ENCODE results near the gene SOWAHA.

Gene SOWAHA

DNA sequence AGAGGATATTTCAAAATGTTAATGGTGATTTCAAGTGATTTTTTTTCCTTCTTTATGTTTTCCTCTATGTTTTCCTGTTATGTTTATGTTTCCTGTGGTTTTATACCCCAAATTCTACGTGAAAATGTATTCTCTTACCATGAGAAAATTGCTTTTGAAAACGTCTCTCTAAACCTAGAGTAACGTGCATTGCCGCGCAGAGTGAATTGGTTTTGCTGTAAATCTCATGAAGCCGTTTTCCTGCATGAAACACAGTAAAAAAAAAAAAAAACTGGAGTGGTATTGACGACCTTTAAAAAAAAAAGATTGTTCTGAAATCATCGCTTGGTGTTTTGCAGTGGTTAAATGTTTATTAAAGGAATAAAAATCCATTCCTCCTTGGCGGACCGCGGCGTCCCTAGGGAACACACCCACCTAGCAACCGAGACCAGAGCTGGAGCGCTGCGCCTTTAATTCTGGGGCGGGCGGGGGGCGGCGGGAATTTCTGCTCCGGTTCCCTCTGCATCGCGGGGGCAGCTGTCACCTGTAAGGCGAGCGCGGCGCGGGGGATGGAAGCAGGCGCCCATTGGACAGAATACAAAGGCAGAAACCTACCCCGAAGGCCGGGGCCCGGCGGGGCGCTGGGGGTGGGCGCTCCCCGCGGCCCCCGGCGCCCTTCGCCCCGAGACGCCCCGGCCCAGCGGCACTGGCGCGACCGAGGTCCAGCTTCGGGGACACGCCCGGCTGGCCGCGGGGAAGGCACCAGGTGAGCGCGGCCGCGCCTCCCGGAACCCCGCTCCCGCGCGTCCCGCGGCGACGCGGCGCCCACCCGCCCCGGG lies at the start of gene SOWAHA:
TSS of gene SOWAHA (plus strand) at position 522 of the 818 bp plus-strand sequence. CDS start 320 bp downstream, outside the sequence.
- peak in 51 of 58 donors; percentile 34 to 83 (median 61) for DNase-seq

DNA sequence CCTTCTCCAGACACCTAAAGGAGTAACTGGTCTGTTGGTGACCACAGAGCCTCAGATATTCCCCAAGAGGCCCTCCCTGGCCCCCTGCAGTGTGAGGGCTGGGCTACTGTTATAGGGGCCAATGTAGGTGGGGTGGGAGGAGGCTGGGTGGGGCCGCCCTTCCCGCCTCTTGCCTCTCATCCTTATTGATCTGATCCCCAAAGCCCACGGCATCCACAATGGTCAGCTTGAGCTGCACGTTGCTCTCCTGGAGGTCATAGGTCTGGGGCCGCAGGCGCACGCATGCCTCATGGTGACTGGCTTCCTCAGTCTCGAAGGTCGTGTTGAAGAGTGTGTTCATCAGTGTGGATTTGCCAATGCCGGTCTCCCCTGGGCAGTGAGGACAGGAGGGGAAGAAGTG lies 49.1 kb upstream of the SOWAHA start:
- no peak for DNase-seq

GRCh38 chr5:132764671-132765238 lies 48.3 kb upstream of the SOWAHA start:
- DNase-seq, result no peak

DNA sequence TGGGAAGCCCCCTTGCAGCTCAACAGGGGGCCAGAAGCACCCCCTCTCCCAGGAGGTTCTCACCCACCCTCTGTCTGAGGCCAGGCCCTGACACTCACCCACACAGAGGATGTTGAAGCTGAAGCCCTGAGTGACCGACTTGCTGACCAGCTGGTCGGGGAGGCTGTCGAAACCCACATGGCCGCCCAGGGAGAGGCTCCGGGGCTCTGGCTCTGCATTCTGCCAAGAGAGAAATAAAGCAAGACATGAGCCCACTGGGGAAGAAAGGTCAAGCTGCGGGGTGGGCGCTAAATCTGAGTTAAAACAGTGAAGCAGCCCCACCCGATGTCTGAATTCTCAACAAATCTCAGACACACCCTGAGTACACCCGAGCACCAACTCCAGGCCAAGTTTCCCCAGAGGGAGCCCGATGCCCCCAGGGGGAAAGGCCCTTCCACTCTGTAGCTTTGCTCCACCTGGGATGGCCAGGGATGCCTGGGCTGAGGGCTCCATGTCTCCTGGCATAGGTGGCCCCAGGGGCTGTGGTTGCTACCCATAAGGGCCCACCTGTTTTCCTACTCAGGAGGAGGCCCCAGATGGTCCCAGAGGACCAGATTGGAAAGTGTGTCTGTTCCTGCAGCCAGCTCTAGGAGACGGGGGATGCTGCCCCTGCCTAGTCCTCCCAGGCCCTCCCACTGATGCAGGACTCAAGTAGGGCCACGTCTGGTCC lies 47.6 kb upstream of the SOWAHA start:
- DNase-seq, result no peak

DNA sequence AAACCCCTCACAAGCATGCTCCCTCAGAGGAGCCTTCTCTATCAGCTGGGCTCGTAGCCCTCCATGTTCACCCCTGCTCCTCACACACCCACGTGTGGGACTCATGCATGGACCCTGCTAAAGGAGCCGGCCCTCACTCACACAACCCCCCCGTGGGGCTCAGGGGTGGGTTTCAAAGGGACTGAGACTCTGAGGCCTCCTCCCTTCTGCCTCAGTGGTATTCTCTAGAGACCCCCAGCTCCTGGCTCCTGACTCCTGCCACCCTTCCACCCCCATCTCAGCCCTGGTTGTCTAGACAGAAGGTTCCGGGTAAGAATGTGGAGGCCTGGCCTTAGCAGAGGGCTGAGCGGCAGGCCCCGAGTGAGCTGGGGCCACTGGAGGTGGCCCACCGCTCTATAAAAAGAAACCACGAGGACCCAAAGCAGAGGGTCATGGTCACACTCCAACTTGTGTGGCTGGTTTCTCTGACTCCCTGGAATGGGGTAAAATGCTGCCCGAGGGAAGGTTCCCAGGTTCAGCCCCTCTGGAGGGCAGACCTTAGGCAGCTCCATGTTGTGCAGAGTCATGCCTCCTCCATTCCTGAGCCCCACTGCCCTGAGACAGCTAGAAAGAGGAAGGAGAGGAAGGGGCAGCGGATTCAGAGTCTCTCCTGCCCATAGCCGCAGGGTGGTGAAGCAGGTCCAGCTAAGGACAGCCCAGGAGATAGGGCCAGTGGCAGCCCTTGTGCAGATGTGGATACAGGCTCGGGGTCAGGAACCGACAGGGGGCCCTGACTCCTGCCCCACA lies 46.9 kb upstream of the SOWAHA start:
- no peak for DNase-seq

DNA sequence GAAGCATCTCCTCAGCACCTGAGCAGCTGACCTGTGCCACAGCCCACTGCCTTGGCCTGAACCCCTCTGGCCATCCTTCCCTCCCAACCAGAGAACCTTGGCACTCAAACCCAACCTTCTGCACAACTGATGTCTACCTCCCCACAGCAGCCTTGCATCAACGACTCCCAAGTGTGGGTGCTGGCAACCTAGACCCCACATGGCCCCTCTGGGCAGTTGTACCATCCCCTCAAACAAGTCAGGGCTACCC lies 46.4 kb upstream of the SOWAHA start:
- no peak for DNase-seq

DNA sequence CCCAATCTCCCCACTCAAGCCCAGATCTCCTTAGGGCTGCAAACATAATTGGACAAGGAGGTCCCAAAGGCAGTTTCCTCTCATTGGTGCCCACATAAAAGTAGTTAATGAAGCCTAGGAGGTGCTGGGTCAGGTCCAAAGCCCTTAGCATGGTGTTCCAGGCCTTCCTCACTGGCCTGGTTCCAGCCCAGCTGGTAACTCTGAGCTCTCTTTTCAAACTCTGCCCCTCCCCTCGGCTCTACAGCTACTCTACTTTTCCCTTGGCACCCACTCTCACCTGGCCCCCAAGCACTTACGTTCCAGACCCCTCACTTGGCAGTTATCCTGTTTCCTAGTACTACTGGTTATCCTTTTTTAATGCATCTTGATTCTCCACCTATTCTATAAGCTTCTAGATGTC lies 46.0 kb upstream of the SOWAHA start:
- DNase-seq, result peak in 41 of 58 donors; percentile 26 to 83 (median 50)

- no peak for DNase-seq
These were observed 44.6 kb upstream of the SOWAHA start for GRCh38 chr5:132768485-132768868.

DNA sequence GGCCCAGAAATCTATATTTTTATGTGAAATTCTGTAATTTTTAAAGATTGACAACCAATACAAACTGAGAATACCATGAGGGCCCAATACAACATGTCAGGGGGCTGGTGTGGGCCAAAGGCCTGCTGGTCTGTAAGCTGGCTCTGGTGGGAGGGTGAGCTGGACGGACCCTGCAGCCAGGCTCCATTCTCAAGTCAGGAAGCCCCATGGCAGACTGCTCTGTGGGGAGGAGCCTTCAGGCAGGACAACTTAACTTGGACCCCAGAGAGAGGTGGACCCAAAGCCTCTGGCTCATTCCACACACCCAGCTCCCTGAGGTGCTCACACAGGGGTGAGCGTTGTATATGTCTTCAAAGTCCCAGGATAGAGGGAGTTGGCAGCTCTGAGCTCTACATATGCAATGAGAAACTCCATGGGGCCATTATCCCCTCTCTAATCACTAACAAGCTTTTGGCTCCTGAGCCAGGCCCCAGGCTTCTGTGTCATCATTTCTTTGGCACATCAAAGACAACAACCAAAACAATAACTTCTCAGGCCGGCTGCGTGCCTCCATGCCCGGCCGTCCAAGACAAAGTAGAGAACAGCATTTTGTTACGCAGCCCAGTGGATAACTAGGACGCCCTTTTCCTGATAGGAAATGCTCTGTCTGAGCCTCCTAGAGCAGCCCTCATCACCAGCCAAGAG lies 42.5 kb upstream of the SOWAHA start:
- peak in 8 of 58 donors; percentile 21 to 74 (median 42) for DNase-seq

DNA sequence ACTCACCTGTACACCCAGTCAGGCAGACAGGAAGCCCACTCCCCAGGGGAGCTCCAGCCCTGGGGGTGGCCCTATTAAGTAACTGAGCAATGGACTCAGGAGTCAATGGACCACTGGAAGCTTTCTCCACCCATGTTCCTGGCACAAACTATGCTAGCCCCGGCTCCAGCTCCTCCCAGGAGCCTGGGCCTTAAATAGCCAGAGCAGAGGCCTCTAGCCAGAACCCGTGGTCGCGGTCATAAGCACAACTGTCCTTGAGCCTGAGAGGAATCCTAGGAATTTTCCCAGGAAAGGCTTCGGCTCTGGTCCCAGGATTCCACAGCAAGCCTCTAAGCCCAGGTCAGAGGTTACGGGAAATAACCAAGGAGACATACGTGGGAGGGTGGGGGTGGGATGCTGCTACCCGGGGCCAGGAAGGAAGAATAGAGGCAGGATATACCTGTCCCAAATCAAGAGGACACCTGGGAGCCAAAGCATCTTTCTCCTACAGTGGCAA lies 41.6 kb upstream of the SOWAHA start:
- peak in 3 of 58 donors; percentile 16 to 22 (median 22) for DNase-seq

- peak in 7 of 58 donors; percentile 26 to 65 (median 35) for DNase-seq
These were observed 40.6 kb upstream of the SOWAHA start for GRCh38 chr5:132772291-132773070.

DNA sequence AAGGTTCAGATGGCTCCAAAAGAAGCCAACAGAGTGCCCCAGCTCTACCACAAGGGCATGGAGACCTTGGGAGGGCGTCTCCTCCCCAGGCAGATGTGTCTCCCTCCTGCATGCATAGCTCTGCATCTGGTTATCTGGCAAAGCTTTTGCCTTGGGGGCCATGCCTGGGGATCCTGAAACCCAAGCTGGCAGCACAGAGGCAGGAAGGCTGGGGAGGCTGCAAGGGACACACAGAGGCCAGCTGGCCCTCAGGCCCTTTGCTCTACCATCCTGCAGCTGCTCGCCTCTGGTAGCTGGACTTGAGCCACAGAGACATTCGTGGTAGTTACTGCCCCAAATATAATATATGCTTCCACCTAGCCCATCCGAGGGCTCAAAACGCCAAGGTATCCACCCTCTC lies 40.0 kb upstream of the SOWAHA start:
- peak in 5 of 58 donors; percentile 24 to 37 (median 32) for DNase-seq

- peak in 8 of 58 donors; percentile 15 to 49 (median 26) for DNase-seq
These were observed 39.3 kb upstream of the SOWAHA start for GRCh38 chr5:132773601-132774355.

DNA sequence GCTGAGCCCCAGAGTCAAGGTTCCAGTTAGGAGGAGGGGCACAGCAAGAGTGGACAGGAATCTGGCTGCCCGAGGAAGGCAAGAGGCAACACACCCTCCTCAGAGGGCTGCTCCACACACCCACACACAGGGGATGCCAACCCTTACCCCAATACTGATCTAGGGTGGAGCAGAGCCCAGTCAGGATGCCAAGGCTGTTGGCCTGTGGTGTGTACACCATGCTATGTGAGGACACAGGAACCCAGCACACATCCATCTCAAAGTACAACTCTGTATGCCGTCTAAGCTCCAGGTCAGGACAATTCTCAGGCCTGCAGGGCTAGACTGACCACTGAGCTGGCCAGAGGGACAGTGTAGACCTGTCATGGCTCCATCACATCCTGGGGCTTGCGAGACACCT lies 38.7 kb upstream of the SOWAHA start:
- peak in 1 of 58 donors; percentile 46 for DNase-seq

GRCh38 chr5:132774896-132775295 lies 38.2 kb upstream of the SOWAHA start:
- DNase-seq, result peak in 2 of 58 donors; percentile 9 to 21

DNA sequence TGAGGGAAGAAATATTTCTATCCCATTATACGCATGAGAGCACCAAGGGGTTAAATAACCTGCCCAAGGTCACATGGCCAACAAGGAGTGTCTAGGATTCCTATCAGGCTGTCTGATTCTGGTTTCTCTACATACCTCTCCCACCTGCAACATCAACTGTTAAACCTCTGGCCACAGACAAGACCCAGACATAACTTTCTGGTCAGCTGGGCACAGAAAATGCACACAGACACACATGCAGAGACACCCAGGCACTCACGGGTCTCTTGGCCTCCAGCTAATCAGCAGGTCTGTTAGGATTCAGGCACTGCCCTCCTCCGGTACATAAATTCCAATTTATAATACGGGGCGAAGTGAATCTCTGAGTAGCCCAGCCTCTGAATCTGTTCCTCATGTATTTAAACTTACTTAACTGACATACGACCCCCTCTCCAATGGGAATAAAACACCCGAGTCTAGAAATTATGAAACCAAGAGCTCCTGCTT lies 37.6 kb upstream of the SOWAHA start:
- peak in 4 of 58 donors; percentile 19 to 23 (median 22) for DNase-seq

DNA sequence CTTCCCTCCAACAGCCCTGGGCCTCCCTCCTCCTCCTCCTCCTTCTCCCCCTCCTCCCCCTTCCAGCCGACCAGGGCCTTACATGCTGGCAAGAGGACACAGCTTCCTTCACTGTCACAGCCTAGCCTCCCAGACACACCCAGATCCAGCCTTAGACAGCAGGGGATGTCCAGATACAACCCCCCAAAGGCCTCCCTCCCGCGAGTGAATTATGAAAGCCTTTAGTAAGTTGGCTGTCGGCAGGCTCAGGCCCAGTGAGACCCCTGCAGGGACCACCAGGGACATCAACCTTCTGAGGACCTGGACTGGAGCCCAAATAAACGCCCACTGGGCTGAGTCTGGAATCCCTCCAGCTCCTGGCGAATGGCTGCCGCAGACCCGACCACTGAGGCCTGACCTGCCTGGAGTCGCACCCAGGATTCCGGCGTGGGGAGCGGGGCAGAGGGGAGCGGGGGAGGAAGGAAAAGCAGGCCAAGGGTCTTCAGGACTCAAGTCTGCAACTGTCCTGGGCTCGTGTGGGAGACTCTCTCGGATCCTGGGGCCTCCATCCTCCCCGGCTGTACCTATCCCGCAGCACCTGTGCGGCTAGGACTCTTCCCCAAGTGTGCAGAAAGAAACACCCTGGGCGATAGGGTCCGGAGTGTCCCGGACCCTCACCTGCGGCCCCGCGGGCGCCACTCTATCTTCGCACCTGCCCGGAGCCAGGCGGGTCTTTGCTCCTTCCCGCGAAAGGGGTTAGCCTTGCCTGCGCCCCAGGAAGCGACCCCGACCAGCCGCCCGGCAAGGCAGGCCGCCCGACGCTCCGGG lies 36.8 kb upstream of the SOWAHA start:
- DNase-seq, result peak in 42 of 58 donors; percentile 22 to 80 (median 58)

- DNase-seq, result no peak
These were observed 36.2 kb upstream of the SOWAHA start for GRCh38 chr5:132776938-132777208.

Measured in anterior cingulate cortex (tissue), 58 donors.